Activated naive CD4-positive, alpha-beta T cell treated with anti-CD3 and anti-CD28 coated beads for 36 hours (primary cell): ENCODE data around the gene SLC4A3. TPM values are rescaled to one million over a fixed set of nuclear protein-coding genes. Genes with fewer than 3 reads are reported as not detected.

Experiments
- total RNA-seq, 2 experiments: library from RNA; stranded (reverse); gene quantifications; one replicate each; pipeline ENCODE4 v1.2.3, GENCODE V29; 2021

Gene SLC4A3
- total RNA-seq, 2 experiments from 2014 or later, result not detected

Other genes starting within 250 kb of the SLC4A3 start
- gene DNPEP, start 239.7 kb upstream of the SLC4A3 start, total RNA-seq, result 10 to 100 TPM; 67.1 to 74.2 TPM
- not detected for gene DES, start 209.3 kb upstream of the SLC4A3 start, total RNA-seq
- 1 to 10 TPM; 1.3 to 1.4 TPM for gene SPEG, start 192.8 kb upstream of the SLC4A3 start, total RNA-seq
- gene GMPPA, start 128.7 kb upstream of the SLC4A3 start, total RNA-seq, result 10 to 100 TPM; 25.2 to 28.4 TPM
- gene ASIC4, start 113.1 kb upstream of the SLC4A3 start, total RNA-seq, result not detected
- gene CHPF, start 83.8 kb upstream of the SLC4A3 start, total RNA-seq, result 1 to 10 TPM; 8.5 to 9.0 TPM
- gene TMEM198, start 83.6 kb upstream of the SLC4A3 start, total RNA-seq, result 1 to 10 TPM in 1 of 2 experiments, under 1 TPM in 1; 0.86 to 1.1 TPM
- 1 to 10 TPM; 1.5 to 1.6 TPM for gene OBSL1, start 56.1 kb upstream of the SLC4A3 start, total RNA-seq
- not detected for gene INHA, start 55.3 kb upstream of the SLC4A3 start, total RNA-seq
- gene STK11IP, start 29.8 kb upstream of the SLC4A3 start, total RNA-seq, result 10 to 100 TPM; 32.1 TPM